GM21786 (cell line): Measurements from ENCODE around the gene TSHZ3.

Source experiments
- ATAC-seq: cut with Tn5 transposase; IDR thresholded peaks from one replicate; pipeline ENCODE4 v1.9.1; 2021; ENCODE audit not compliant: unreplicated experiment

The TSHZ3 gene

DNA sequence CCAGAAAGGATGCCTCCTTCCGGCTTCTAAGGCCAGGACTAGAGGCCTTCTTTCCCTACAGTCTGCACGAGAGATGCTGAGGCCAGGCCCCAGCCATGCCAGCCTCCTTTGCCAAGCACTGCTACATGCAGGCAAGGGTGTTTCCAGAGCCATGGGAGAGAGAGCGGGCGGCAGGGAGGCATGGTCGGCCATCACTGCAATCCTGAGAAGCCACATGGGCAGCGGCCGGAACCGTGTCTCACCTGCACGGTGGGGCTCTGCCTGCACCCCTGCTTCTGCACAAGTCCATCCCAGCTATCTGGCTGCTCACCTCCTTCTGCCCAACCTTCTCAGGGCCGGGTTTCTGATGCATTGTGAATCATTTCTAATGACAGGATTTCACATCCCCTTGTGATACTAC is 35.1 kb downstream of the TSHZ3 start:
- ATAC-seq = no peak

DNA sequence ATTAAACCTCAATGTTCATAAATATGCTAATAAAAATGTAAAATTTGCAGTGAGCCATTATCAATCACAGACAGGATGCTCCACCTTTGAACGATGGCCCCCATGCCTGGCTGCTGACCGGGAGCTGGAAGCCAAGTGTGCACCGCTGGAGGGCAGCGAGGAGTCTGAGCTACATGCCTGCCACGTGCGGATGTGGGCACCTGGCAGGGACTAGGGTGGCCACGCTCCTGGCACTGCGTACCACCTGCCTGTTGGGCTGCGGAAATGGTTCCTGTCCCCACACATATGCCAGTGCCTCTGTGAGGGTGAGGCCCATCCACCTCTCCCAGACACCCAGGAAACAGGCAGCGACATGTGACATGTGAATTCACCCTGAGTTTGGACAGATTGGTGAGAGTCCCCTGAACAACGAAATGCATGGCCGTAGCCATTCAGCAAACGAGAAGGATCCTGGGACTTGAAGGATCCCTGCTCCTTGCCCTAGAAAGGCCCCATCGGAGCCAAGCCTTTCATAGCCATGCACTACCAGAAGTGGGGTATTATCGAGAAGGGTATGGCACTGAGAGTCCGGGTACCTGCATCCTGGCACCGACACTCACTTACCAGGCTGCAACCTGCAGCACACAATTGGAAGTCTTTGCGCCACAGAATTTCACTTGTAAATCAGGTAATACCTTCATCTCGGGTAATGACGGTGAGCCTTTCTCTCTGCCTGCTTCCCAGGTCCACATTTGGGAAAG is 35.8 kb downstream of the TSHZ3 start:
- no peak for ATAC-seq

DNA sequence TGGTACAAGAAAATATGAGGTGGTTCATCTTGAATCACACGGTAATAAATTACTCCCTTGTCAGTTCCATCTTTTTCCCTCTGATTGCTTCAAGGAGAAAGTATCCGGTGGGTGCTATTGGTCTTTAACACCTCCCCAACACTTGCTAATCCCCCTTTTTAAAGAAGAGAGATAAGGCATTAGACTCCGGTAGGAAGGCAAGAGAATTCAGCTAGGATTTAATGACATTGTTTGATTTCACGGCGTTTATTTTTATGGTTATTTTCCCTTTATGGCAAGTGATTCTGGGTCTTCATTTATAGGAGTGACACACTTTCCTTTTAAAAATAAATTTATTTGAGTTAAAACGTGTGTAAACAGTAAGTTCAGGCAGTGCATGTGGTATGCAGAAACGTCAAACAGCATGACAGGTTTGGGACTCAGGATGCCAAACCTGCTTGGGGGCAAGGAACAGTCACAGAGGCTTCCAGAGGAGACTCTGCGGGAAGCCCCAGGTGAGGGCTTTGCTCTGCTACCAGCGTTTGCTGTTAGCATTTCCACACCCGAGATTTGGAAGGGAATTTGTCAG is 36.5 kb downstream of the TSHZ3 start:
- no peak for ATAC-seq

- ATAC-seq = no peak
Measured at GRCh38 chr19:31312009-31312676, 37.1 kb downstream of the TSHZ3 start.

DNA sequence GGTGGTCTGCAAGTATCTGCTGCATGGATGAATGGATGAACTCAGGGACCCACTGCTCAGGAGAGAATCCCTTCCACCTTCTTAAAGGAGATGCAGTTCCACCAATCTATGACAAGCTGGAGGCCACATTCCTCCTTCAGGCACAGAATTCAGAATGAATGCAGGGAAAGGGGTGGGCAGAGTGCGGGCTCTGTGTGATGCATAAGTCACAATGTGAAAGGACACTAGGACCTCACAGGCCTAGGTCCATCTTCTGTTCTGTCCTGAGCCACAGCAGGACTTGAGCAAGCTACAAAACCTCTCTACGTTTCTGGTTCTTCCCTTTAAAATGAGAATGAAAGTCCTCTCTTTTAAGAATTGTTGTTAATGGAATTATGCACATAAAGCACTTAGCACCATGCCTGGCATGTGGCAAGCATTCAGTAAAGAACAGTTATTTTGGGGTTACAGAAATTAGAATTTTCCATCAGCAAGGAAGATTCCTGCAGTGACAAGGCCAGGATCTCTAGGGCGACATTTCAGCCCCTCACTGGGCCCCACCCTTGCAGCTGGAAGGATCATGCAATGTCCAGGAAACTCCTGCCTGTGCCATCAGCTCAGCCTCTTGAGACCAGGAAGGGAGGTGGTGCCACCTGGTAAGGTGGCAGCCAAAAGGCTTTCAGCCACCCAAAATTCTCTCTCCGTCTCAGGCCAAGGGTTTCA is 38.7 kb downstream of the TSHZ3 start:
- no peak for ATAC-seq

GRCh38 chr19:31308781-31309180 is 40.5 kb downstream of the TSHZ3 start:
- no peak for ATAC-seq

- ATAC-seq = no peak
Measured at GRCh38 chr19:31307071-31307669, 42.1 kb downstream of the TSHZ3 start.

GRCh38 chr19:31306006-31306753 is 43.1 kb downstream of the TSHZ3 start:
- ATAC-seq = no peak

DNA sequence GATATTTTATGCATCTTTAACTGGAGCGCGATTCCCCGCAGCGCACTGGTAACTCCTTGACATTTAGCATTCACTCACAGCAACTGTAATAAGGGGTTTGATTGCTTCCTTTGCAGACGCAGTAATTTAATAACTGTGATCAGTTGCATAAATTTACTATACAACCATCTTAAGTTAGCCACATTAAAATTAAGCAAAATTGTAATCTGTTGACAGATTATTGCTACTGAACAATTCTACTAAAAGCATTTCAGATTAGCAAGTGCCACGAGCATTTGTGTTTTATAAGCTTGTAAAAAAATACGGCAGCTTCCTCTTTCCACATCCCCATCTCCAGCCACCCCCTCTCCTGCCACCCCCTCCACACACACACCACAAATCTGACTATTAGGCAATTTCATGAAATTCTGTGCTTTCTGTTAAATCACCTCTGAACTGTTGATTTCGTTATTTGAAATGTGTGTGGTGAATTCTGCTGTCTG is 44.4 kb downstream of the TSHZ3 start:
- no peak for ATAC-seq

DNA sequence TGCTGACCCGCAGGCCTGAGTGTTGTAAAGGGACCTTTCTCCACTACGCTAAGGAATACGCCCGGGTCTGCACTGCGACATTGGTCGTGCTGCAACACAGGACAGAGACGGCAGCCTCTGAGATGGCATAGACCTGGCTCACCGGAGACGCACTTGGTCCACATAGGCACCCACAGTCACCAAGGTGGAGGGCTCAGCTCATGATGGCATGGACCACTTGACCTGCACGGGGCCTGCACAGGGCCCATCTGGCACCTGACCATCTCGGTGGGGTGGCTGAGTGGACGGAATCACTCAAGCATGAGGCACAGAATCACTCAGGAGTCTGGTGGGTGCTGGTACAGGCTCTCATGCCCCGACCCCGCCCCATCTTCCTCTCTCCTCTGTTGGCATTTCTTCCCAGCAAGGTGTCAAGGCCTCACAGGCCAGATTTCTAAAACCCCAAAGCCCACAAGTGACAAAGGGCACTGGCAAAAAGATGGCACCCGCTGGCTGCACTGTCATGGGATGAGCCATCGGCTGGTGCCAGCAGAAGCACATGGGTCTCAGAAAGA is 45.9 kb downstream of the TSHZ3 start:
- ATAC-seq = no peak

DNA sequence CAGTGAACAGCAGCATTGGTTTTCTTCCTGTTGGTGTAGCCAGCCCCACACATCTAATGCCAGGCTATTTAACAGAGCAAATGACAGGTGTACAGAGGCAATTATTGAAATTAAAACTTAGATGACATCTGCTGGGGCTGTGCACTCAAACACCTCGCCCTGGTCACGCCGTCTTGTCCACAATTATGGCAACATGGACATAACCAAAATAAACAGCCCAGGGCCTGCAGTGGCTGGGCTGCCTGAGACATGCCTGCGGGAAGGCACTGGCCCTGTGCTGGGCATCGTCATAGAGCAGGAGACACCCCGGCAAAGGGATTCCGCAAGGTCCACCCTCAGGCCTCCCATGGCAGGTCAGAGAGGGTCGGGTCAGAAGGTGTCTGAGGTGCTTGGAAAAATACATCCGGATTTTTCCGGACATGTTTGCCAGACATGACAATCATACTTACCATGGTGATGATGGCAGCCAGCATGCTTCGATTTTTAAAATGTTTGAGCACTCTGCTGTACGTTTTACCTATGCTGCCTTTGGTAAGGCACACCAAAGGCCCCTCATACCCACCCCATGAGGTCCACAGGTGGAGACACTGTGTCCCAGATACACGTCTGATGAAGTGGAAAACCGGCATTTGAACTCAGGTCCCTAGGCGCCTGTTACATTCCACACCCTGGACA is 47.8 kb downstream of the TSHZ3 start:
- ATAC-seq = no peak

GRCh38 chr19:31300422-31300821 is 48.8 kb downstream of the TSHZ3 start:
- no peak for ATAC-seq

- ATAC-seq = no peak
Measured at GRCh38 chr19:31299665-31300064, 49.6 kb downstream of the TSHZ3 start.

DNA sequence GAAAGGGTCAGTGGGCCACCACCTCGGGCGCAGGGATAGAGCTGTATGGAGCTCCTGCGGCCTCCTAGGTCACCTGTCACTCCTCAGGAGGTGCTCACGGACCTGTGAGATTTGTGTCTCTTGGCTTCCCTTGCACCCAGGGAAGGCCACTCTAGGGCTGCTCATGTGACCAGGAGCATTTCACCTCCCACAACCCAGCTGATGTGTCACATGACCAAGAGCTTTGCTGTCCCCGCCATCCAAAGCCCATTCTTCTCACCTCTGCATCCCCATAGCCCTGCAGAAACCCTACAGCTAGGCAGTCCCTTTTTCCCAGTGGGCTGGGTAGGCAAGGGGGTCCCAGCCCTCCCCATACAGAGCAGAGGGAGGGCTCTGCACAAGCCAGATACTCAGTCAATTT is 51.2 kb downstream of the TSHZ3 start:
- no peak for ATAC-seq

- ATAC-seq = no peak
Measured at GRCh38 chr19:31296741-31297390, 52.4 kb downstream of the TSHZ3 start.

DNA sequence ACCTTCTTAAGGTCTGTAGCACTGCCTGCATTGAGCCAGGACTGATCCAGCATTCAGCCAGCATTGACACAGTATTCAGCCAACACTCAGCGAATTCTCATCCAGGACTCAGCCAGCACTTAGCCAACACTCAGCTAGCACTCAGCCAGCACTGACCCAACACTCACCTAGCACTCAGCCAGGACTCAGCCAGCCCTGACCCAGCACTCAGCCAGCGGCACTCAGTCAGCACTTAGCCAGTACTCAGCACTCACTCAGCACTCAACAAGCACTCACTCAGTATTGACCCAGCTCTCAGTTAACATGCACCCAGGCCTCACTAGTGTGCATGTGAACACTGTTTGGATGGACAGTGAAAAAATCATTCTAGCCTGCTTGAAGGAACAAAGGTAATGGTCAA is 55.0 kb downstream of the TSHZ3 start:
- ATAC-seq = no peak

- ATAC-seq = no peak
Measured at GRCh38 chr19:31292639-31293185, 56.5 kb downstream of the TSHZ3 start.

GRCh38 chr19:31290931-31291590 is 58.2 kb downstream of the TSHZ3 start:
- ATAC-seq = no peak
